ENCODE measurements around the gene TNFRSF17. TPM values are rescaled to one million over a fixed set of nuclear protein-coding genes. Genes with fewer than 3 reads are reported as not detected.
"Not testable (repeated sequence)": the region's sequence is repeated elsewhere in the genome, so short reads cannot be mapped to it uniquely, and the experiment has no call there.

The TNFRSF17 gene
- polyA plus RNA-seq (2013, experiment 1 of 2), result not detected
- polyA plus RNA-seq (2013, experiment 2 of 2), result not detected

DNA sequence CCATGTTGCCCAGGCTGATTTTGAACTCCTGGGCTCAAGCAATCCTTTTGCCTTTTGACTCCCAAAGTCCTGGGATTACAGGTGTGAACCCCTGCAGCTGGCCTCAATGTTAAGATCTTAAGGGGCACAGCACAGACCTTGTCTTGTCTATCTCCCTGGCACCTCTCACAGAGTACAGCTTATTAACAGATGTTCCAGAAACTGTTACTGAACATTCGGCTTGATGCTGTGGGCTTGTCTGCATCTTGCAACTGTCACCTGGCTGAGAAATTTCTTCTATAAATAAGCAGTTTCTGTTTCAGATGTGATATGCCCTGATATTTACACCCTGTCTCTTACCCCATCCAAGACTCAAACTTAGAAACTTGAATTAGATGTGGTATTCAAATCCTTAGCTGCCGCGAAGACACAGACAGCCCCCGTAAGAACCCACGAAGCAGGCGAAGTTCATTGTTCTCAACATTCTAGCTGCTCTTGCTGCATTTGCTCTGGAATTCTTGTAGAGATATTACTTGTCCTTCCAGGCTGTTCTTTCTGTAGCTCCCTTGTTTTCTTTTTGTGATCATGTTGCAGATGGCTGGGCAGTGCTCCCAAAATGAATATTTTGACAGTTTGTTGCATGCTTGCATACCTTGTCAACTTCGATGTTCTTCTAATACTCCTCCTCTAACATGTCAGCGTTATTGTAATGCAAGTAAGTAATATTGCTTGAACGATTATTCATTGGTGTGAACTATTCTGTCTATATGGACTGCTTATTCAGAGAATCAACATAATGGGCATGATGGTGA lies at the start of gene TNFRSF17:
Gene TNFRSF17 (plus strand): TSS at position 450 of the 791 bp plus-strand sequence. CDS start 115 bp downstream, at position 565.
- H2BK15ac ChIP-seq (replicated peaks; ENCODE audit: low read depth), result no peak within 1 kb of the TSS
- no peaks in the 10 kb centered on the region for H3K79me2 ChIP-seq (ENCODE audit: control insufficient read depth, insufficient read depth, low read length)
- no peak within 1 kb of the TSS for H3K4ac ChIP-seq (ENCODE audit: low read depth, low read length)
- H2BK5ac ChIP-seq (ENCODE audit: low read length), result no peak within 1 kb of the TSS
- no peak within 1 kb of the TSS for H4K8ac ChIP-seq (ENCODE audit: low read depth, low read length)
- H2AK5ac ChIP-seq (ENCODE audit: low read length), result no peak within 1 kb of the TSS
- no peak for DNase-seq
- H4K5ac ChIP-seq (ENCODE audit: low read length), result no peak within 1 kb of the TSS
- H3K27me3 ChIP-seq (ENCODE audit: insufficient read depth, low read length, poor library complexity), result no peaks in the 10 kb centered on the region
- H3K4me2 ChIP-seq (ENCODE audit: low read length), result no peak within 1 kb of the TSS
- no peak within 1 kb of the TSS for H3K4me3 ChIP-seq (ENCODE audit: low read length)
- no peak within 1 kb of the TSS for H3K56ac ChIP-seq (ENCODE audit: low read length)
- H3K9ac ChIP-seq (ENCODE audit: low read length), result no peak within 1 kb of the TSS
- H3K79me1 ChIP-seq (ENCODE audit: low read length), result no peaks in the 10 kb centered on the region
- H2BK120ac ChIP-seq (ENCODE audit: low read depth, low read length), result no peak within 1 kb of the TSS
- WGBS (ENCODE audit: extremely low coverage, insufficient coverage, low lambda C conversion rate), result no CpG with 5 or more reads among the region's 9 CpGs
- H3K36me3 ChIP-seq (ENCODE audit: control insufficient read depth, insufficient read depth, low read length), result no peaks in the 10 kb centered on the region
- H3K27ac ChIP-seq (ENCODE audit: low read depth, low read length), result no peak within 1 kb of the TSS
- no peak within 1 kb of the TSS for H3K18ac ChIP-seq (ENCODE audit: low read length)
- H3K4me1 ChIP-seq (ENCODE audit: control insufficient read depth, low read depth, low read length), result no peaks in the 10 kb centered on the region
- no peak within 1 kb of the TSS for H3K23ac ChIP-seq (ENCODE audit: low read length)

DNA sequence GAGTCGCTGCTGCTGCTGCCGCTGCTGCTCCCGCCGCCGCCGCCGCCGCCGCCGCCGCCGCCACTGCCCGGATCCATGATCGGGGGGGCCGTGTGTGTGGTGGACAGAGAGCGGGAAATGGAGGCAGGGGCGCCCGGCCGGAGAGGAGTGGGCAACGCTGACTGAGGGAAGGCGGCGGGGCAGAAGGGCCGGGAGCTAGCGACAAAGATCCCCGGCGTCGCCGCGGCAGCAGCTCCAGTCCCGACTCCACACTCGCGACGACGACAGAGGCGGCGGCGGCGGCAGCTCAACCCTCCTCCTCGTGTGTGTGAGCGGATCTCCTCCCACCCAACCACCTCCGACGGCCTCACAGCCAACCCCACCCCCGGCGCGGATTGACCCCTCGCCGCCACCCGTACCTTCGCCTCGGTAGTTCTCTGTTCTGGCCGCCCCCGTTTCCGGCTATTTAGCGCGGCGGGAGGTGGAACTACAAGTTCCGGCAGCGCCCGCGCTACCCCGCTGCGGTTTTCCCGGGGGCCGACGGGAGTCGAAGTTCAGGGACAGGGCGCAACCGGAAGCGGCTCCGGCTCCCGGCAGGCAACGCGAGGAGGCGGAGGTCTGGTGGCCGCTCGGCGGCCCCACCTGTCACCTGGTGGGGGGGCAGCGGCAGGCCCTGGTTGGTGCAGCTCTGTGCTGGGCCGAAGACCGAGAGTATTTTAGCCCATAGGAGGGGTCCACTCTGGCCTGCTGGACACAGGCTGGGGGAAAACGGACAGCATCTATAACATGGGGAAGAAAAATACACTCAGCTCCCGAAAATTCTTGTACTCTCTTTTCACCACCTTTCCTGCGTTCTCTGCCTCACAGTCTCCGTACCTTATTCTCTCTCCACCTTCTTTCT lies 49.1 kb upstream of the TNFRSF17 start, which contains the start of gene GSPT1:
Gene GSPT1 (minus strand): TSS at position 313 of the 880 bp plus-strand sequence. CDS start 236 bp downstream, at position 77.
- no CpG with 5 or more reads among the region's 84 CpGs for WGBS (ENCODE audit: extremely low coverage, insufficient coverage, low lambda C conversion rate)
- H2BK5ac ChIP-seq (ENCODE audit: low read length), result no peak within 1 kb of the TSS
- peak within 1 kb of the TSS; percentile 95 for H3K9ac ChIP-seq (ENCODE audit: low read length)
- no peak within 1 kb of the TSS for H2BK15ac ChIP-seq (replicated peaks; ENCODE audit: low read depth)
- H3K23ac ChIP-seq (ENCODE audit: low read length), result no peak within 1 kb of the TSS
- peak within 1 kb of the TSS; percentile 64 for H4K5ac ChIP-seq (ENCODE audit: low read length)
- H3K79me2 ChIP-seq (ENCODE audit: control insufficient read depth, insufficient read depth, low read length), result peaks cover 44% of the 10 kb centered on the region
- peaks cover 9% of the 10 kb centered on the region for H3K4me1 ChIP-seq (ENCODE audit: control insufficient read depth, low read depth, low read length)
- peak within 1 kb of the TSS; percentile 49 for H3K27ac ChIP-seq (ENCODE audit: low read depth, low read length)
- peaks cover 4% of the 10 kb centered on the region for H3K79me1 ChIP-seq (ENCODE audit: low read length)
- H3K18ac ChIP-seq (ENCODE audit: low read length), result peak within 1 kb of the TSS; percentile 51
- H3K56ac ChIP-seq (ENCODE audit: low read length), result peak within 1 kb of the TSS; percentile 98
- H2BK120ac ChIP-seq (ENCODE audit: low read depth, low read length), result no peak within 1 kb of the TSS
- peak within 1 kb of the TSS; percentile 44 for H3K4ac ChIP-seq (ENCODE audit: low read depth, low read length)
- peak within 1 kb of the TSS; percentile 82 for H3K4me2 ChIP-seq (ENCODE audit: low read length)
- DNase-seq, result peak; percentile 100
- no peak within 1 kb of the TSS for H4K8ac ChIP-seq (ENCODE audit: low read depth, low read length)
- H3K36me3 ChIP-seq (ENCODE audit: control insufficient read depth, insufficient read depth, low read length), result no peaks in the 10 kb centered on the region
- H3K27me3 ChIP-seq (ENCODE audit: insufficient read depth, low read length, poor library complexity), result no peaks in the 10 kb centered on the region
- no peak within 1 kb of the TSS for H2AK5ac ChIP-seq (ENCODE audit: low read length)
- H3K4me3 ChIP-seq (ENCODE audit: low read length), result peak within 1 kb of the TSS; percentile 93

DNA sequence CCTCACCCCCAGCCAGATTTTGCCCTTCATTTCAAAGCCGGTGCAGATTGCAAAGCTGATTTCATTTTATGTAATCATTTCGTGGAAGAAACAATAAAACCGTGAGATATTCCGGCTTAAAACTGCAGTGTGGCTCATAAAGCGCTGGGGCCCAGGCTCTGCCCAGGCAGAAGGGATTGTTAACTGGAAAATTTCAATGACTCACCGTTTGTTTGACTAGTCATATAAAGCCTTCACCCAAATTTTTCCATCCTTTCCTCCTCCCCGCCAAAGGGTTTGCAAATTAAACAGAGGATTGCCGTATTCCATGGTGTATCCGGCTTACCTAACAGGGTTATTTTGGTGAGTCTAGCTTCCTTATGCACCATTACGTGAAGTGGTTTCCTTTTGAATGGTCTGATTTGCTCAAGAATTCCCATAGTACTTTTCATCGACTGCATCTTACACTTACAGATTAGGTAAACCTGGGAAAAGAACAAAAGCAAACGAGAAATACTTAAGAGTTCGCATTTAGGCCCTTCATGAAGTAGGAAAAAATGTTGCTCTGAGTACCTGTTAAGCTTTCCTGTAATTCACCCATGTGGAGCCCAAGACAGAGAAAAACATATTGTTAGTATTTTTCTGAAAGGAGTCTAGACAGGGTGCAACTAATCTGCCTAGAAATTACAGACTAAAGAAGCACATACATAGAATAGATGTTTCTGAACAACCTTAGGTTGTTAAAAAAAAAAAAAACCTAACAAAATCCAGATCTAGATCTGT lies 48.3 kb upstream of the TNFRSF17 start:
- no peak overlapping the region for H3K23ac ChIP-seq (ENCODE audit: low read length)
- H3K27ac ChIP-seq (ENCODE audit: low read depth, low read length), result peak overlapping the region; percentile 9
- H3K27me3 ChIP-seq (ENCODE audit: insufficient read depth, low read length, poor library complexity), result no peaks in the 10 kb centered on the region
- no peak overlapping the region for H3K4me3 ChIP-seq (ENCODE audit: low read length)
- peaks cover 9% of the 10 kb centered on the region for H3K4me1 ChIP-seq (ENCODE audit: control insufficient read depth, low read depth, low read length)
- no peak overlapping the region for H4K8ac ChIP-seq (ENCODE audit: low read depth, low read length)
- peak; percentile 47 for DNase-seq
- peaks cover 36% of the 10 kb centered on the region for H3K79me2 ChIP-seq (ENCODE audit: control insufficient read depth, insufficient read depth, low read length)
- no peak overlapping the region for H3K18ac ChIP-seq (ENCODE audit: low read length)
- H3K56ac ChIP-seq (ENCODE audit: low read length), result peak overlapping the region; percentile 59
- H2BK5ac ChIP-seq (ENCODE audit: low read length), result no peak overlapping the region
- H2AK5ac ChIP-seq (ENCODE audit: low read length), result no peak overlapping the region
- peaks cover 4% of the 10 kb centered on the region for H3K79me1 ChIP-seq (ENCODE audit: low read length)
- no peak overlapping the region for H2BK120ac ChIP-seq (ENCODE audit: low read depth, low read length)
- peak overlapping the region; percentile 32 for H3K4me2 ChIP-seq (ENCODE audit: low read length)
- no CpG with 5 or more reads among the region's 13 CpGs for whole genome bisulfite sequencing (ENCODE audit: extremely low coverage, insufficient coverage, low lambda C conversion rate)
- H3K4ac ChIP-seq (ENCODE audit: low read depth, low read length), result no peak overlapping the region
- H4K5ac ChIP-seq (ENCODE audit: low read length), result peak overlapping the region; percentile 64
- no peak overlapping the region for H2BK15ac ChIP-seq (replicated peaks; ENCODE audit: low read depth)
- no peaks in the 10 kb centered on the region for H3K36me3 ChIP-seq (ENCODE audit: control insufficient read depth, insufficient read depth, low read length)
- peak overlapping the region; percentile 55 for H3K9ac ChIP-seq (ENCODE audit: low read length)

DNA sequence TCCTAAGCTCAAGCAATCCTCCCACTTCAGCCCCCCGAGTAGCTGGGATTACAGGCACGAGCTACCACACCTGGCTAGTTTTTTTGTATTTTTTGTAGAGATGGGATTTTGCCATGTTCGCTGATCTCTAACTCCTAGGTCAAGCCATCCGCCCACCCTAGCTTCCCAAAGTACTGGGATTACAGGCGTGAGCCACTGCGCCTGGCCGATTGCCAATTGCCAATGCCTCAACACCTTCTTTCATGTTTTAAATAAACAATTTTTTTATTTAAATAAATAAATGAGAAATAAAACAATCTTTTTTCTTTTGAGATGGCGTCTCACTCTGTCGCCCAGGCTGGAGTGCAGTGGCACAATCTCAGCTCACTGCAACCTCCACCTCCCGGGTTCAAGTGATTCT lies 41.0 kb upstream of the TNFRSF17 start:
- not testable (repeated sequence) for H4K5ac ChIP-seq (ENCODE audit: low read length); DNase-seq; H3K4me1 ChIP-seq (ENCODE audit: control insufficient read depth, low read depth, low read length); H3K4me3 ChIP-seq (ENCODE audit: low read length); H3K23ac ChIP-seq (ENCODE audit: low read length); H2BK120ac ChIP-seq (ENCODE audit: low read depth, low read length); H3K4me2 ChIP-seq (ENCODE audit: low read length); H3K36me3 ChIP-seq (ENCODE audit: control insufficient read depth, insufficient read depth, low read length); H2BK15ac ChIP-seq (replicated peaks; ENCODE audit: low read depth); H3K79me1 ChIP-seq (ENCODE audit: low read length); H3K18ac ChIP-seq (ENCODE audit: low read length); H2AK5ac ChIP-seq (ENCODE audit: low read length); H3K4ac ChIP-seq (ENCODE audit: low read depth, low read length); H3K9ac ChIP-seq (ENCODE audit: low read length); H3K56ac ChIP-seq (ENCODE audit: low read length); H2BK5ac ChIP-seq (ENCODE audit: low read length); H3K27me3 ChIP-seq (ENCODE audit: insufficient read depth, low read length, poor library complexity); H3K79me2 ChIP-seq (ENCODE audit: control insufficient read depth, insufficient read depth, low read length); H3K27ac ChIP-seq (ENCODE audit: low read depth, low read length); H4K8ac ChIP-seq (ENCODE audit: low read depth, low read length)
- WGBS (ENCODE audit: extremely low coverage, insufficient coverage, low lambda C conversion rate), result no CpG with 5 or more reads among the region's 10 CpGs

DNA sequence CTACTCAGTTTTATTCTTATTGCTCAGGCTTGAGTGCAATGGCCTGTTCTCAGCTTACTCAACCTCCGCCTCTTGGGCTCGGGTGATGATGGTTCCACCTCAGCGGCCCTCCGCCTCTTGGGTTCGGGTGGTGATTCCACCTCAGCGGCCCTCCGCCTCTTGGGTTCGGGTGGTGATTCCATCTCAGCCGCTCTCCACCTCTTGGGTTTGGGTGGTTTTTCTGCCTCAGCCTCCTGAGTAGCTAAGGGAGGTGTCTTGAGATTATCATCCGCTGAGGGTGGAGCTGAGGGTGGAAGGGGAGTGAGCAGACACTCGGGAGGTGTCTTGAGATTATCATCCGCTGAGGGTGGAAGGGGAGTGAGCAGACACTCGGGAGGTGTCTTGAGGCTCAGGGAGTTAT lies 37.7 kb upstream of the TNFRSF17 start:
- H3K79me1 ChIP-seq (ENCODE audit: low read length); H3K23ac ChIP-seq (ENCODE audit: low read length); H3K4me3 ChIP-seq (ENCODE audit: low read length); H3K36me3 ChIP-seq (ENCODE audit: control insufficient read depth, insufficient read depth, low read length); H2BK15ac ChIP-seq (replicated peaks; ENCODE audit: low read depth); H3K4ac ChIP-seq (ENCODE audit: low read depth, low read length); H3K4me2 ChIP-seq (ENCODE audit: low read length); DNase-seq; H3K4me1 ChIP-seq (ENCODE audit: control insufficient read depth, low read depth, low read length); H3K79me2 ChIP-seq (ENCODE audit: control insufficient read depth, insufficient read depth, low read length); H4K5ac ChIP-seq (ENCODE audit: low read length); H4K8ac ChIP-seq (ENCODE audit: low read depth, low read length); H3K56ac ChIP-seq (ENCODE audit: low read length); H3K18ac ChIP-seq (ENCODE audit: low read length); H2AK5ac ChIP-seq (ENCODE audit: low read length); H3K27ac ChIP-seq (ENCODE audit: low read depth, low read length); H2BK5ac ChIP-seq (ENCODE audit: low read length); H3K9ac ChIP-seq (ENCODE audit: low read length); H2BK120ac ChIP-seq (ENCODE audit: low read depth, low read length); H3K27me3 ChIP-seq (ENCODE audit: insufficient read depth, low read length, poor library complexity): not testable (repeated sequence)
- WGBS (ENCODE audit: extremely low coverage, insufficient coverage, low lambda C conversion rate), result no CpG with 5 or more reads among the region's 13 CpGs

All from mesendoderm (in vitro differentiated cells).